Upper lobe of left lung (tissue), 4 donors: Measurements from ENCODE around the gene IRF8.

Experiments used
- CTCF ChIP-seq, 6 experiments: fragments of 450-650 bp in 4 of 6; fragments of 200-600 bp in 2 of 6; sonication (generic) in 2 of 6; IDR thresholded peaks; one replicate each; pipeline ENCODE4 v1.5.1; 2016 to 2019; ENCODE audit warnings: antibody characterized with exemption in 6 of 6
- POLR2A ChIP-seq, 4 donors: fragments of 450-650 bp; IDR thresholded peaks; one replicate each; pipeline ENCODE4 v1.5.1; 2016 to 2017; ENCODE audit warnings: antibody characterized with exemption in 4 of 4, mild to moderate bottlenecking in 2 of 4
- POLR2AphosphoS5 ChIP-seq, 2 donors: sonication (generic); formaldehyde crosslinking; IDR thresholded peaks; one replicate each; pipeline ENCODE4 v1.5.1; 2017; ENCODE audit warnings: antibody characterized with exemption in 2 of 2

DNA sequence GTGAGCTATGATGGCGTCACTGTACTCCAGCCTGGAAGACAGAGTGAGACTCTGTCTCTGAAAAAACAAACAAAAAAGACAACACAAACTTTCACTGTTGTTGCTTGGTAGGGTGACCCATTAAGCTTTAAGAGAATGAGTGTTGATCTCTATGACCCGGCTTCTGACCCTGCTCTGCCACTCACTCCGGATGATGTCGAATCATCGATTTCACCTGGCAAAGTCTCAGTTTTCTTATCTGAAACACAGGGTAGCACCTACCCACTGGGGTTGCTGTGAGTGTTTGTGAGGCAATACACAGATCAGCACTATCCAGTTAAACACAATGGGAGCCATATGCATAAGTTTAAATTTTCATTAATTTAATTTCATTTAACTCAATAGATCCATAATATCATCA is 20.6 kb upstream of the IRF8 start:
- TF ChIP-seq POLR2A (IDR thresholded peaks at IDR 0.05) (no peak), CTCF (IDR thresholded peaks at IDR 0.05) (no peak), POLR2AphosphoS5 (IDR thresholded peaks at IDR 0.05) (no peak)
